ENCODE data around the gene HIRA. TPM values are rescaled to one million over a fixed set of nuclear protein-coding genes. Genes with fewer than 3 reads are reported as not detected.

The HIRA gene
- total RNA-seq, 1 experiment from 2014 or later: 51.0 TPM

DNA sequence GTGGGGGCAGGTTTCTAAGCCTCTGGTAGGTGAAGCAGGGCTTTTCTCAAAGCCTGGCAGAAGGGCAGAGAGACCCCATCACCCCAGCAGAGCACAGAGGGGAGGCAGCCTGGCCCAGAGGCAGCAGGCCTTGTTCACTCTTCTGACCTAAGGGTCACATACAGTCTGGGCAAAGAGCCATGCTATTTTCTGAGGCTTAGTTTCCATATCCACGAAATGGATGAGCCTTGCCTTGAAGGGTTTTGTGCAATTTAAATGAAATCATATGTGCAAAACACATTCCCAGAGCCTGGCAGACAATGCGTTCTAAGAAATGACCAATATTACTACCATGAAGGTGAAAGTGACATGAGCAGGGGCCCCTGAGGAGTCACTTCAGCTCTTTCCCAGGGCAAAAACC is 44.5 kb downstream of the HIRA start:
- Mint-ChIP-seq H3K36me3 (peaks cover 74% of the 10 kb centered on the region), H3K27me3 (ENCODE audit: low read depth) (no peaks in the 10 kb centered on the region), H3K27ac (no peak overlapping the region), H3K4me1 (no peaks in the 10 kb centered on the region), H3K4me3 (no peak overlapping the region), H3K9me3 (no peaks in the 10 kb centered on the region)
- TF ChIP-seq ZNF263 (CRISPR knock-in tag; IDR thresholded peaks at IDR 0.05; ENCODE audit: low read depth): no peak
- TF ChIP-seq, protein P1, sequence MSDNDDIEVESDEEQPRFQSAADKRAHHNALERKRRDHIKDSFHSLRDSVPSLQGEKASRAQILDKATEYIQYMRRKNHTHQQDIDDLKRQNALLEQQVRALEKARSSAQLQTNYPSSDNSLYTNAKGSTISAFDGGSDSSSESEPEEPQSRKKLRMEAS (CRISPR knock-in tag; IDR thresholded peaks at IDR 0.05): no peak
- no peak for TF ChIP-seq HMGA2 (CRISPR knock-in tag; IDR thresholded peaks at IDR 0.05)
- TF ChIP-seq NFE2L1 (CRISPR knock-in tag; IDR thresholded peaks at IDR 0.05): no peak
- TF ChIP-seq, protein P2, sequence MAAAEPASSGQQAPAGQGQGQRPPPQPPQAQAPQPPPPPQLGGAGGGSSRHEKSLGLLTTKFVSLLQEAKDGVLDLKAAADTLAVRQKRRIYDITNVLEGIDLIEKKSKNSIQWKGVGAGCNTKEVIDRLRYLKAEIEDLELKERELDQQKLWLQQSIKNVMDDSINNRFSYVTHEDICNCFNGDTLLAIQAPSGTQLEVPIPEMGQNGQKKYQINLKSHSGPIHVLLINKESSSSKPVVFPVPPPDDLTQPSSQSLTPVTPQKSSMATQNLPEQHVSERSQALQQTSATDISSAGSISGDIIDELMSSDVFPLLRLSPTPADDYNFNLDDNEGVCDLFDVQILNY (CRISPR knock-in tag; IDR thresholded peaks at IDR 0.05): no peak
- TF ChIP-seq CBFB (CRISPR knock-in tag; IDR thresholded peaks at IDR 0.05; ENCODE audit: low read depth): no peak
- no peak for TF ChIP-seq SMAD4 (CRISPR knock-in tag; IDR thresholded peaks at IDR 0.05)
- TF ChIP-seq, protein P3, sequence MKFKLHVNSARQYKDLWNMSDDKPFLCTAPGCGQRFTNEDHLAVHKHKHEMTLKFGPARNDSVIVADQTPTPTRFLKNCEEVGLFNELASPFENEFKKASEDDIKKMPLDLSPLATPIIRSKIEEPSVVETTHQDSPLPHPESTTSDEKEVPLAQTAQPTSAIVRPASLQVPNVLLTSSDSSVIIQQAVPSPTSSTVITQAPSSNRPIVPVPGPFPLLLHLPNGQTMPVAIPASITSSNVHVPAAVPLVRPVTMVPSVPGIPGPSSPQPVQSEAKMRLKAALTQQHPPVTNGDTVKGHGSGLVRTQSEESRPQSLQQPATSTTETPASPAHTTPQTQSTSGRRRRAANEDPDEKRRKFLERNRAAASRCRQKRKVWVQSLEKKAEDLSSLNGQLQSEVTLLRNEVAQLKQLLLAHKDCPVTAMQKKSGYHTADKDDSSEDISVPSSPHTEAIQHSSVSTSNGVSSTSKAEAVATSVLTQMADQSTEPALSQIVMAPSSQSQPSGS (CRISPR knock-in tag; IDR thresholded peaks at IDR 0.05; ENCODE audit: borderline replicate concordance, low read depth): no peak
- TF ChIP-seq RORB (CRISPR knock-in tag; IDR thresholded peaks at IDR 0.05): no peak
- TF ChIP-seq, protein P4, sequence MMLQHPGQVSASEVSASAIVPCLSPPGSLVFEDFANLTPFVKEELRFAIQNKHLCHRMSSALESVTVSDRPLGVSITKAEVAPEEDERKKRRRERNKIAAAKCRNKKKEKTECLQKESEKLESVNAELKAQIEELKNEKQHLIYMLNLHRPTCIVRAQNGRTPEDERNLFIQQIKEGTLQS (CRISPR knock-in tag; conservative IDR thresholded peaks at IDR 0.05): no peak
- TF ChIP-seq KAT7 (CRISPR knock-in tag; IDR thresholded peaks at IDR 0.05; ENCODE audit: borderline replicate concordance): no peak
- TF ChIP-seq MXD4 (CRISPR knock-in tag; IDR thresholded peaks at IDR 0.05; ENCODE audit: borderline replicate concordance): no peak
- TF ChIP-seq JUN (CRISPR knock-in tag; IDR thresholded peaks at IDR 0.05): no peak
- TF ChIP-seq IRF2 (CRISPR knock-in tag; IDR thresholded peaks at IDR 0.05; ENCODE audit: borderline replicate concordance, low read depth): no peak
- TF ChIP-seq NFYB (CRISPR knock-in tag; conservative IDR thresholded peaks at IDR 0.05; ENCODE audit: low read depth): no peak
- TF ChIP-seq JAZF1 (CRISPR knock-in tag; IDR thresholded peaks at IDR 0.05): no peak
- no peak for TF ChIP-seq TCF7 (CRISPR knock-in tag; IDR thresholded peaks at IDR 0.05; ENCODE audit: low read depth)
- TF ChIP-seq, protein P5, sequence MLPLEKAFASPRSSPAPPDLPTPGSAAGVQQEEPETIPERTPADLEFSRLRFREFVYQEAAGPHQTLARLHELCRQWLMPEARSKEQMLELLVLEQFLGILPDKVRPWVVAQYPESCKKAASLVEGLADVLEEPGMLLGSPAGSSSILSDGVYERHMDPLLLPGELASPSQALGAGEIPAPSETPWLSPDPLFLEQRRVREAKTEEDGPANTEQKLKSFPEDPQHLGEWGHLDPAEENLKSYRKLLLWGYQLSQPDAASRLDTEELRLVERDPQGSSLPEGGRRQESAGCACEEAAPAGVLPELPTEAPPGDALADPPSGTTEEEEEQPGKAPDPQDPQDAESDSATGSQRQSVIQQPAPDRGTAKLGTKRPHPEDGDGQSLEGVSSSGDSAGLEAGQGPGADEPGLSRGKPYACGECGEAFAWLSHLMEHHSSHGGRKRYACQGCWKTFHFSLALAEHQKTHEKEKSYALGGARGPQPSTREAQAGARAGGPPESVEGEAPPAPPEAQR (CRISPR knock-in tag; IDR thresholded peaks at IDR 0.05): no peak
- DNase-seq (ENCODE audit: low spot score): no peak
- no peak for ATAC-seq
- ChIA-PET POLR2A (no interaction called here), CTCF (no interaction called here)

DNA sequence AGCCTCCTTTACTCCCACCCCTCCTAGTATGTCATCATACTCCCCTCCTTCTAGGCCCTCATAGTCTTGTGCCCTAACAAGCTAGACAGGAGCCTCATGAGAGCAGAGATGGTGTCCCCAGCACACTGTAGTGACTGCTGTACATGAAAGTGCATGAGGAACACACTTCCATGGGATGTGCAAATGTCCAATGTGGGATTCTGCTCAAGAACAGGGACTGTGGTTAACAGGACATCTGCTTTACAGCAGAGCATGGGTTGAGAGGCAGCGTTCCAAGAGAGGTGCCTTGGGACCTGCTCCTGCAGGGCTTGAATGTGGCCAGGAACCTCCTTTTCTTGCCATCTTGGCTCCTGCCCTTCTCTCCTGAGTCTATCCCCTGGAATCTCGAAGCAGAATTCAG is 45.3 kb downstream of the HIRA start:
- no peak for ATAC-seq
- Mint-ChIP-seq H3K27me3 (ENCODE audit: low read depth) (no peaks in the 10 kb centered on the region), H3K27ac (no peak overlapping the region), H3K9me3 (no peaks in the 10 kb centered on the region), H3K4me3 (no peak overlapping the region), H3K4me1 (no peaks in the 10 kb centered on the region), H3K36me3 (peaks cover 78% of the 10 kb centered on the region)
- ChIA-PET POLR2A (no interaction called here), CTCF (no interaction called here)
- DNase-seq (ENCODE audit: low spot score): no peak
- TF ChIP-seq, protein P6, sequence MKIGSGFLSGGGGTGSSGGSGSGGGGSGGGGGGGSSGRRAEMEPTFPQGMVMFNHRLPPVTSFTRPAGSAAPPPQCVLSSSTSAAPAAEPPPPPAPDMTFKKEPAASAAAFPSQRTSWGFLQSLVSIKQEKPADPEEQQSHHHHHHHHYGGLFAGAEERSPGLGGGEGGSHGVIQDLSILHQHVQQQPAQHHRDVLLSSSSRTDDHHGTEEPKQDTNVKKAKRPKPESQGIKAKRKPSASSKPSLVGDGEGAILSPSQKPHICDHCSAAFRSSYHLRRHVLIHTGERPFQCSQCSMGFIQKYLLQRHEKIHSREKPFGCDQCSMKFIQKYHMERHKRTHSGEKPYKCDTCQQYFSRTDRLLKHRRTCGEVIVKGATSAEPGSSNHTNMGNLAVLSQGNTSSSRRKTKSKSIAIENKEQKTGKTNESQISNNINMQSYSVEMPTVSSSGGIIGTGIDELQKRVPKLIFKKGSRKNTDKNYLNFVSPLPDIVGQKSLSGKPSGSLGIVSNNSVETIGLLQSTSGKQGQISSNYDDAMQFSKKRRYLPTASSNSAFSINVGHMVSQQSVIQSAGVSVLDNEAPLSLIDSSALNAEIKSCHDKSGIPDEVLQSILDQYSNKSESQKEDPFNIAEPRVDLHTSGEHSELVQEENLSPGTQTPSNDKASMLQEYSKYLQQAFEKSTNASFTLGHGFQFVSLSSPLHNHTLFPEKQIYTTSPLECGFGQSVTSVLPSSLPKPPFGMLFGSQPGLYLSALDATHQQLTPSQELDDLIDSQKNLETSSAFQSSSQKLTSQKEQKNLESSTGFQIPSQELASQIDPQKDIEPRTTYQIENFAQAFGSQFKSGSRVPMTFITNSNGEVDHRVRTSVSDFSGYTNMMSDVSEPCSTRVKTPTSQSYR (CRISPR knock-in tag; IDR thresholded peaks at IDR 0.05): no peak
- TF ChIP-seq, protein P5 (CRISPR knock-in tag; IDR thresholded peaks at IDR 0.05): no peak
- TF ChIP-seq ATF1 (CRISPR knock-in tag; IDR thresholded peaks at IDR 0.05): no peak
- TF ChIP-seq GTF2I (CRISPR knock-in tag; conservative IDR thresholded peaks at IDR 0.05): no peak
- no peak for TF ChIP-seq IRF2 (CRISPR knock-in tag; IDR thresholded peaks at IDR 0.05; ENCODE audit: borderline replicate concordance, low read depth)
- no peak for TF ChIP-seq KAT7 (CRISPR knock-in tag; IDR thresholded peaks at IDR 0.05; ENCODE audit: borderline replicate concordance)
- TF ChIP-seq, protein P7, sequence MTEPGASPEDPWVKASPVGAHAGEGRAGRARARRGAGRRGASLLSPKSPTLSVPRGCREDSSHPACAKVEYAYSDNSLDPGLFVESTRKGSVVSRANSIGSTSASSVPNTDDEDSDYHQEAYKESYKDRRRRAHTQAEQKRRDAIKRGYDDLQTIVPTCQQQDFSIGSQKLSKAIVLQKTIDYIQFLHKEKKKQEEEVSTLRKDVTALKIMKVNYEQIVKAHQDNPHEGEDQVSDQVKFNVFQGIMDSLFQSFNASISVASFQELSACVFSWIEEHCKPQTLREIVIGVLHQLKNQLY (CRISPR knock-in tag; IDR thresholded peaks at IDR 0.05): no peak
- TF ChIP-seq, protein P3 (CRISPR knock-in tag; IDR thresholded peaks at IDR 0.05; ENCODE audit: borderline replicate concordance, low read depth): no peak
